Measurements from ENCODE around the gene AP1S1. TPM values are rescaled to one million over a fixed set of nuclear protein-coding genes. Genes with fewer than 3 reads are reported as not detected.

The AP1S1 gene
- total and polyA plus RNA-seq, 2 experiments from 2014 or later = 31.1 to 85.8 TPM

GRCh38 chr7:101186844-101187428, 32.7 kb downstream of the AP1S1 start:
- 91% methylated on average over 3 of the region's 4 CpGs for WGBS (ENCODE audit: low lambda C conversion rate, missing lambda C conversion rate)

GRCh38 chr7:101189109-101189508, 34.8 kb downstream of the AP1S1 start:
- H3K9me3 ChIP-seq (ENCODE audit: low read depth) = no peaks in the 10 kb centered on the region
- H2AFZ ChIP-seq = no peak overlapping the region
- H3K4me3 ChIP-seq = no peak overlapping the region
- H4K20me1 ChIP-seq (ENCODE audit: insufficient read depth, poor library complexity, severe bottlenecking) = no peaks in the 10 kb centered on the region
- WGBS (ENCODE audit: low lambda C conversion rate, missing lambda C conversion rate) = 86% methylated on average over 8 of the region's 8 CpGs
- no peaks in the 10 kb centered on the region for H3K36me3 ChIP-seq (replicated peaks; ENCODE audit: insufficient read depth, low read depth)
- no peaks in the 10 kb centered on the region for H3K9me2 ChIP-seq (replicated peaks; ENCODE audit: insufficient read depth)
- no peak overlapping the region for H3K27ac ChIP-seq
- no peaks in the 10 kb centered on the region for H3K27me3 ChIP-seq
- DNase-seq (ENCODE audit: low spot score) = no peak
- no peak overlapping the region for H3K4me2 ChIP-seq
- no peaks in the 10 kb centered on the region for H3K79me2 ChIP-seq
- peaks cover 4% of the 10 kb centered on the region for H3K4me1 ChIP-seq (ENCODE audit: insufficient read depth)
- no peak for TF ChIP-seq EZH2phosphoT487 (IDR thresholded peaks at IDR 0.05; ENCODE audit: low read depth, severe bottlenecking, unreplicated experiment)
- TF ChIP-seq CTCF (IDR thresholded peaks at IDR 0.05; ENCODE audit: poor library complexity) = no peak
- TF ChIP-seq EZH2 (IDR thresholded peaks at IDR 0.05; ENCODE audit: borderline replicate concordance) = no peak

More at GRCh38 chr7:101186844-101187428, 32.7 kb downstream of the AP1S1 start:
- Histone ChIP-seq H3K9me2 (replicated peaks; ENCODE audit: insufficient read depth) (no peaks in the 10 kb centered on the region), H3K4me2 (no peak overlapping the region), H3K9me3 (ENCODE audit: low read depth) (no peaks in the 10 kb centered on the region), H3K27ac (no peak overlapping the region), H4K20me1 (ENCODE audit: insufficient read depth, poor library complexity, severe bottlenecking) (no peaks in the 10 kb centered on the region), H3K36me3 (replicated peaks; ENCODE audit: insufficient read depth, low read depth) (no peaks in the 10 kb centered on the region), H3K27me3 (peaks cover 4% of the 10 kb centered on the region), H2AFZ (no peak overlapping the region), H3K4me1 (ENCODE audit: insufficient read depth) (peaks cover under 1% of the 10 kb centered on the region), H3K79me2 (no peaks in the 10 kb centered on the region), H3K4me3 (no peak overlapping the region)
- TF ChIP-seq CTCF (IDR thresholded peaks at IDR 0.05; ENCODE audit: poor library complexity) = no peak
- no peak for TF ChIP-seq EZH2phosphoT487 (IDR thresholded peaks at IDR 0.05; ENCODE audit: low read depth, severe bottlenecking, unreplicated experiment)
- no peak for TF ChIP-seq EZH2 (IDR thresholded peaks at IDR 0.05; ENCODE audit: borderline replicate concordance)
- no peak for DNase-seq (ENCODE audit: low spot score)

GRCh38 chr7:101195884-101196283, 41.6 kb downstream of the AP1S1 start:
- H3K27me3 ChIP-seq = peaks cover 9% of the 10 kb centered on the region
- no peaks in the 10 kb centered on the region for H3K36me3 ChIP-seq (replicated peaks; ENCODE audit: insufficient read depth, low read depth)
- no peaks in the 10 kb centered on the region for H4K20me1 ChIP-seq (ENCODE audit: insufficient read depth, poor library complexity, severe bottlenecking)
- no peaks in the 10 kb centered on the region for H3K9me3 ChIP-seq (ENCODE audit: low read depth)
- H3K4me1 ChIP-seq (ENCODE audit: insufficient read depth) = peaks cover 4% of the 10 kb centered on the region
- 89% methylated on average over 10 of the region's 17 CpGs for WGBS (ENCODE audit: low lambda C conversion rate, missing lambda C conversion rate)
- H3K27ac ChIP-seq = no peak overlapping the region
- H3K4me3 ChIP-seq = no peak overlapping the region
- no peak overlapping the region for H3K4me2 ChIP-seq
- H2AFZ ChIP-seq = no peak overlapping the region
- H3K79me2 ChIP-seq = no peaks in the 10 kb centered on the region
- DNase-seq (ENCODE audit: low spot score) = no peak
- TF ChIP-seq CTCF (IDR thresholded peaks at IDR 0.05; ENCODE audit: poor library complexity) (no peak), EZH2phosphoT487 (IDR thresholded peaks at IDR 0.05; ENCODE audit: low read depth, severe bottlenecking, unreplicated experiment) (no peak), EZH2 (IDR thresholded peaks at IDR 0.05; ENCODE audit: borderline replicate concordance) (no peak)
- H3K9me2 ChIP-seq (replicated peaks; ENCODE audit: insufficient read depth) = no peaks in the 10 kb centered on the region
